ENCODE data around the gene HYOU1.

DNA sequence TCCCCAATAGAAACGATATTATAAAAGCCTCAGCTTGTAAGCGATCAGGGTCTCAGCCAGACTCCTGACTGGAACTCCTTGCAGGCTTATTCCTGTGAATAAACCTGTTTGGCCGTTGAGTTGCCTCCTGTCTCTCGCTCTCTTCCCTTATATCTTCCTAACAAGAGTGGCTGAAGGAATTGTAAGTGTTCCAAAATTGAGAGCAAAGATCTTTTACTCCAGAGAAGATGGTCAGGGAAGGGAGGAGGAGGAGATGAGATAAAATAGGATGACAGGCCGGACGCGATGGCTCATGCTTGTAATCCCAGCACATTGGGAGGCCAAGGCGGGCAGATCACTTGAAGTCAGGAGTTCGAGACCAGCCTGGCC is 25.1 kb downstream of the HYOU1 start:
- TF ChIP-seq, protein P1, sequence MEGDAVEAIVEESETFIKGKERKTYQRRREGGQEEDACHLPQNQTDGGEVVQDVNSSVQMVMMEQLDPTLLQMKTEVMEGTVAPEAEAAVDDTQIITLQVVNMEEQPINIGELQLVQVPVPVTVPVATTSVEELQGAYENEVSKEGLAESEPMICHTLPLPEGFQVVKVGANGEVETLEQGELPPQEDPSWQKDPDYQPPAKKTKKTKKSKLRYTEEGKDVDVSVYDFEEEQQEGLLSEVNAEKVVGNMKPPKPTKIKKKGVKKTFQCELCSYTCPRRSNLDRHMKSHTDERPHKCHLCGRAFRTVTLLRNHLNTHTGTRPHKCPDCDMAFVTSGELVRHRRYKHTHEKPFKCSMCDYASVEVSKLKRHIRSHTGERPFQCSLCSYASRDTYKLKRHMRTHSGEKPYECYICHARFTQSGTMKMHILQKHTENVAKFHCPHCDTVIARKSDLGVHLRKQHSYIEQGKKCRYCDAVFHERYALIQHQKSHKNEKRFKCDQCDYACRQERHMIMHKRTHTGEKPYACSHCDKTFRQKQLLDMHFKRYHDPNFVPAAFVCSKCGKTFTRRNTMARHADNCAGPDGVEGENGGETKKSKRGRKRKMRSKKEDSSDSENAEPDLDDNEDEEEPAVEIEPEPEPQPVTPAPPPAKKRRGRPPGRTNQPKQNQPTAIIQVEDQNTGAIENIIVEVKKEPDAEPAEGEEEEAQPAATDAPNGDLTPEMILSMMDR (IDR thresholded peaks at IDR 0.05; ENCODE audit: low read depth, low read length) = no peak
- no peak for TF ChIP-seq POLR2A (IDR thresholded peaks at IDR 0.05; ENCODE audit: extremely low read depth, insufficient read length)
